Panc1 (cell line): ENCODE data around the gene HIPK2. TPM values are rescaled to one million over a fixed set of nuclear protein-coding genes. Genes with fewer than 3 reads are reported as not detected.

Source experiments
- ATAC-seq: fragments of 200-7000 bp; cut with Tn5 transposase; 2 replicates; pipeline ENCODE4 v1.9.1; 2020; ENCODE audit warnings: mild to moderate bottlenecking, moderate library complexity
- BruUV-seq: library from RNA; stranded (reverse); fragments of 400-500 nt; replicated peaks from 2 replicates; lab custom pipeline; 2021; lab: Mats Ljungman, UMichigan
- CTCF ChIA-PET: fragments of 300-600 bp; sonication (Branson Sonifier 250); formaldehyde crosslinking; loops from one replicate; lab custom pipeline; 2022; ENCODE audit warnings: antibody characterized with exemption; lab: Charles Lee
- POLR2A ChIA-PET: fragments of 300-600 bp; sonication (Branson Sonifier 250); formaldehyde crosslinking; loops from one replicate; lab custom pipeline; 2022; ENCODE audit warnings: antibody characterized with exemption; lab: Charles Lee
- DNase-seq: peaks from one replicate; pipeline ENCODE4 v3.0.0-alpha.2; 2010; ENCODE audit warnings: low read depth, low spot score
- H3K27ac ChIP-seq: 2 replicates; pipeline ENCODE4 v1.5.1; 2011; ENCODE audit warnings: mild to moderate bottlenecking, low read length, inconsistent platforms
- H3K27me3 ChIP-seq: fragments of 200-500 bp; sonication (Bioruptor generic); 2 replicates; pipeline ENCODE4 v1.6.0; 2014; ENCODE audit warnings: low read length, inconsistent platforms; ENCODE audit not compliant: control insufficient read depth, insufficient read depth
- H3K36me3 ChIP-seq: fragments of 200-500 bp; sonication (Bioruptor generic); 2 replicates; pipeline ENCODE4 v1.5.1; 2014; ENCODE audit warnings: inconsistent platforms, mild to moderate bottlenecking, low read length, moderate library complexity; ENCODE audit not compliant: control insufficient read depth, insufficient read depth
- H3K4me1 ChIP-seq: 2 replicates; pipeline ENCODE4 v1.5.1; 2011; ENCODE audit warnings: inconsistent platforms, mild to moderate bottlenecking, low read length, moderate library complexity; ENCODE audit not compliant: control insufficient read depth, insufficient read depth
- H3K4me3 ChIP-seq, 2 experiments: 2 replicates each; pipeline ENCODE4 v1.5.1; 2011 to 2012; ENCODE audit warnings: low read depth in 2 of 2, low read length in 2 of 2, mild to moderate bottlenecking in 2 of 2, inconsistent platforms in 1 of 2, moderate library complexity in 1 of 2
- H3K9me3 ChIP-seq: fragments of 200-500 bp; sonication (Bioruptor generic); 2 replicates; pipeline ENCODE4 v1.5.1; 2014; ENCODE audit warnings: low read depth, mild to moderate bottlenecking, inconsistent platforms, low read length, moderate library complexity; ENCODE audit not compliant: control insufficient read depth, insufficient read depth
- CTCF ChIP-seq: fragments of 450-650 bp; IDR thresholded peaks from 2 replicates; pipeline ENCODE4 v1.5.1; 2017; ENCODE audit warnings: mild to moderate bottlenecking
- POLR2AphosphoS5 ChIP-seq: IDR thresholded peaks from 2 replicates; pipeline ENCODE4 v1.6.1; 2012; ENCODE audit warnings: mild to moderate bottlenecking, low read depth, low read length, moderate library complexity
- REST ChIP-seq, 2 experiments: IDR thresholded peaks; 2 replicates each; pipeline ENCODE4 v1.6.1; 2011 to 2012; ENCODE audit warnings: low read depth in 2 of 2, control low read depth in 1 of 2, low read length in 1 of 2, mild to moderate bottlenecking in 1 of 2, moderate library complexity in 1 of 2; ENCODE audit not compliant: insufficient read depth in 1 of 2
- SIN3A ChIP-seq: IDR thresholded peaks from 2 replicates; pipeline ENCODE4 v1.6.1; 2012; ENCODE audit warnings: low read depth, mild to moderate bottlenecking, low read length, moderate library complexity, borderline replicate concordance; ENCODE audit not compliant: insufficient read depth
- TCF7L2 ChIP-seq: IDR thresholded peaks from 2 replicates; pipeline ENCODE4 v1.6.1; 2011; ENCODE audit warnings: mild to moderate bottlenecking, low read depth, low read length, inconsistent platforms
- in situ Hi-C: cut with HindIII; loops from 2 replicates; pipeline ENCODE4 v1.10.0; 2016; ENCODE audit warnings: low sequenced_read_pairs, low pct_unique_long_range_greater_than_20kb
- intact Hi-C: fragments of 100-400 bp; cut with micrococcal nuclease; formaldehyde crosslinking; loops from one replicate; pipeline ENCODE4 v1.10.0; 2022; ENCODE audit not compliant: unreplicated experiment
- total RNA-seq: library from RNA; stranded (reverse); gene quantifications from one replicate; pipeline ENCODE4 v1.2.1, GENCODE V29; 2021; ENCODE audit not compliant: unreplicated experiment

Gene HIPK2
- total RNA-seq, 1 experiment from 2014 or later: 34.1 TPM

- TF ChIP-seq SIN3A (no peak), CTCF (no peak), POLR2AphosphoS5 (no peak), TCF7L2 (no peak), REST (IDR thresholded peaks at IDR 0.05; ENCODE audit: insufficient read depth in 1 of 2, low read depth in 2 of 2, low read length in 1 of 2) (no peak)
- Histone ChIP-seq H3K4me3 (no peak overlapping the region), H3K4me1 (peaks cover 20% of the 10 kb centered on the region), H3K36me3 (no peaks in the 10 kb centered on the region), H3K9me3 (no peaks in the 10 kb centered on the region), H3K27me3 (no peaks in the 10 kb centered on the region), H3K27ac (no peak overlapping the region)
- intact Hi-C loops (no loop called here), in situ Hi-C loops (no loop called here)
- ChIA-PET POLR2A (no interaction called here), CTCF (no interaction called here)
- DNase-seq (no peak), ATAC-seq (no peak)
- no TSS peak for BruUV-seq
Measured at GRCh38 chr7:139675127-139676125, 102.4 kb downstream of the HIPK2 start.

- no peaks in the 10 kb centered on the region for H3K36me3 ChIP-seq
- ChIA-PET POLR2A (no interaction called here), CTCF (no interaction called here)
- no peak overlapping the region for H3K27ac ChIP-seq
- DNase-seq (no peak), ATAC-seq (no peak)
- H3K4me1 ChIP-seq: peaks cover 13% of the 10 kb centered on the region
- no peaks in the 10 kb centered on the region for H3K9me3 ChIP-seq
- no peaks in the 10 kb centered on the region for H3K27me3 ChIP-seq
- no TSS peak for BruUV-seq
- intact Hi-C loops: no loop called here
- no peak overlapping the region for H3K4me3 ChIP-seq
- TF ChIP-seq POLR2AphosphoS5 (no peak), TCF7L2 (no peak), CTCF (no peak)
- in situ Hi-C loops: no loop called here
Measured at GRCh38 chr7:139674752-139675126, 103.1 kb downstream of the HIPK2 start.
